H1 (cell line): ENCODE results near the gene DYNLL1. TPM values are rescaled to one million over a fixed set of nuclear protein-coding genes. Genes with fewer than 3 reads are reported as not detected.

Source experiments
- CTCF ChIA-PET: fragments of 300-600 bp; sonication (Branson Sonifier 250); formaldehyde crosslinking; loops from one replicate; lab custom pipeline; 2021; ENCODE audit not compliant: partially characterized antibody; lab: Charles Lee
- POLR2A ChIA-PET: fragments of 300-600 bp; sonication (Branson Sonifier 250); formaldehyde crosslinking; loops from one replicate; lab custom pipeline; 2021; ENCODE audit warnings: inconsistent platforms; ENCODE audit not compliant: partially characterized antibody; lab: Charles Lee
- DNase-seq, 2 experiments: peaks; one replicate each; pipeline versions ENCODE4 v3.0.0 to v3.0.0-alpha.2; 2010 to 2022; ENCODE audit warnings: low spot score in 2 of 2, low read depth in 1 of 2, mixed read lengths in 1 of 2
- FAIRE-seq: peaks from 2 replicates; lab custom pipeline; 2011; peaks lifted over from hg19 to GRCh38; lab: Jason Lieb, UNC
- H2AFZ ChIP-seq: 2 replicates; pipeline ENCODE4 v1.8.1; 2012; ENCODE audit warnings: low read length, inconsistent platforms
- H2AK5ac ChIP-seq: 2 replicates; pipeline ENCODE4 v1.6.1; 2013; ENCODE audit warnings: low read depth, low read length
- H2BK120ac ChIP-seq: replicated peaks from 2 replicates; pipeline ENCODE3; 2013; ENCODE audit warnings: low read depth, low read length, inconsistent platforms
- H2BK12ac ChIP-seq: 2 replicates; pipeline ENCODE4 v1.6.1; 2013; ENCODE audit warnings: low read depth, low read length
- H2BK15ac ChIP-seq: 2 replicates; pipeline ENCODE4 v1.6.1; 2013; ENCODE audit warnings: low read length
- H2BK20ac ChIP-seq: 2 replicates; pipeline ENCODE4 v1.6.1; 2013; ENCODE audit warnings: low read length
- H2BK5ac ChIP-seq: 2 replicates; pipeline ENCODE4 v1.6.1; 2013; ENCODE audit warnings: low read depth, low read length
- H3K14ac ChIP-seq: 2 replicates; pipeline ENCODE4 v1.6.1; 2013; ENCODE audit warnings: inconsistent platforms; ENCODE audit not compliant: insufficient read length
- H3K18ac ChIP-seq: 2 replicates; pipeline ENCODE4 v1.6.1; 2013; ENCODE audit warnings: low read length; ENCODE audit errors: extremely low read depth
- H3K23ac ChIP-seq: 2 replicates; pipeline ENCODE4 v1.6.1; 2013; ENCODE audit warnings: inconsistent platforms; ENCODE audit not compliant: insufficient read length
- H3K23me2 ChIP-seq: 2 replicates; pipeline ENCODE4 v1.6.1; 2013; ENCODE audit warnings: low read depth, low read length
- H3K27ac ChIP-seq: 2 replicates; pipeline ENCODE4 v1.6.1; 2011; ENCODE audit warnings: low read depth, low read length, inconsistent platforms
- H3K27me3 ChIP-seq, 4 experiments: replicated peaks in 1 of 4; 1 replicate in 1 of 4; 2 replicates in 3 of 4; pipeline versions ENCODE4 v1.6.1 to v1.8.1; 2011 to 2013; ENCODE audit warnings: low read length in 3 of 4, mild to moderate bottlenecking in 3 of 4, inconsistent platforms in 2 of 4, mixed read lengths in 2 of 4, moderate library complexity in 1 of 4; ENCODE audit not compliant: control insufficient read depth in 3 of 4, insufficient read depth in 3 of 4; ENCODE audit errors: extremely low read depth in 1 of 4
- H3K36me3 ChIP-seq, 4 experiments: 2 replicates each; pipeline versions ENCODE4 v1.6.1 to v1.8.1; 2011 to 2013; ENCODE audit warnings: mild to moderate bottlenecking in 4 of 4, low read length in 3 of 4, moderate library complexity in 2 of 4, control low read depth in 1 of 4, inconsistent platforms in 1 of 4; ENCODE audit not compliant: insufficient read depth in 4 of 4, control insufficient read depth in 2 of 4
- H3K4ac ChIP-seq: replicated peaks from 2 replicates; pipeline ENCODE3; 2013; ENCODE audit warnings: low read length, low read depth, mixed read lengths, inconsistent platforms; ENCODE audit not compliant: insufficient read length
- H3K4me1 ChIP-seq, 4 experiments: replicated peaks in 1 of 4; 1 replicate in 1 of 4; 2 replicates in 3 of 4; pipeline versions ENCODE4 v1.6.1 to v1.8.1; 2011 to 2013; ENCODE audit warnings: low read length in 3 of 4, inconsistent platforms in 2 of 4, mixed read lengths in 1 of 4; ENCODE audit not compliant: insufficient read depth in 4 of 4, control insufficient read depth in 3 of 4
- H3K4me2 ChIP-seq, 2 experiments: 2 replicates each; pipeline versions ENCODE4 v1.6.1 to v1.8.1; 2011 to 2013; ENCODE audit warnings: low read depth in 2 of 2, low read length in 2 of 2, control low read depth in 1 of 2, inconsistent platforms in 1 of 2, mild to moderate bottlenecking in 1 of 2; ENCODE audit not compliant: insufficient read depth in 1 of 2
- H3K4me3 ChIP-seq, 4 experiments: fragments of 200-600, 300-600 bp in 1 of 4; sonication (generic), shearing (Covaris generic), sonication (Bioruptor Twin) in 1 of 4; 2 replicates each; pipeline versions ENCODE4 v1.5.1 to v1.8.1; 2011 to 2016; ENCODE audit warnings: low read length in 4 of 4, low read depth in 3 of 4, control low read depth in 2 of 4, inconsistent platforms in 2 of 4, mild to moderate bottlenecking in 2 of 4, mixed read lengths in 1 of 4, moderate library complexity in 1 of 4; ENCODE audit not compliant: insufficient read depth in 2 of 4; ENCODE audit errors: extremely low read depth in 1 of 4
- H3K56ac ChIP-seq: replicated peaks from 2 replicates; pipeline ENCODE3; 2013; ENCODE audit warnings: low read depth, mild to moderate bottlenecking, mixed read lengths, low read length, inconsistent platforms; ENCODE audit not compliant: insufficient read length
- H3K79me1 ChIP-seq: 2 replicates; pipeline ENCODE4 v1.6.1; 2013; ENCODE audit warnings: low read depth, low read length, control low read depth
- H3K79me2 ChIP-seq, 2 experiments: 2 replicates each; pipeline versions ENCODE4 v1.6.1 to v1.8.1; 2012 to 2013; ENCODE audit warnings: low read length in 2 of 2, mild to moderate bottlenecking in 2 of 2, inconsistent platforms in 1 of 2; ENCODE audit not compliant: insufficient read depth in 2 of 2, control insufficient read depth in 1 of 2
- H3K9ac ChIP-seq, 4 experiments: replicated peaks in 1 of 4; 1 replicate in 1 of 4; 2 replicates in 3 of 4; pipeline versions ENCODE4 v1.6.1 to v1.8.1; 2011 to 2013; ENCODE audit warnings: low read depth in 3 of 4, low read length in 3 of 4, control low read depth in 2 of 4, mild to moderate bottlenecking in 2 of 4, moderate library complexity in 2 of 4, inconsistent platforms in 1 of 4; ENCODE audit errors: extremely low read depth in 1 of 4
- H3K9me3 ChIP-seq, 2 experiments: 2 replicates each; pipeline versions ENCODE4 v1.6.1 to v1.8.1; 2012 to 2013; ENCODE audit warnings: mild to moderate bottlenecking in 2 of 2, moderate library complexity in 2 of 2, control low read depth in 1 of 2, inconsistent platforms in 1 of 2, low read depth in 1 of 2, low read length in 1 of 2, mixed read lengths in 1 of 2; ENCODE audit not compliant: insufficient read depth in 2 of 2
- H4K20me1 ChIP-seq, 2 experiments: replicated peaks in 1 of 2; 2 replicates each; pipeline versions ENCODE3 to v1.8.1; 2011 to 2013; ENCODE audit warnings: inconsistent platforms in 2 of 2, low read length in 2 of 2, mild to moderate bottlenecking in 1 of 2; ENCODE audit not compliant: insufficient read depth in 2 of 2, control insufficient read depth in 1 of 2
- H4K5ac ChIP-seq: 2 replicates; pipeline ENCODE4 v1.6.1; 2013; ENCODE audit warnings: low read length, low read depth, mixed read lengths, inconsistent platforms; ENCODE audit not compliant: insufficient read length
- H4K8ac ChIP-seq: 2 replicates; pipeline ENCODE4 v1.8.0; 2013; ENCODE audit warnings: mild to moderate bottlenecking, moderate library complexity, low read length, inconsistent platforms; ENCODE audit not compliant: insufficient read depth; ENCODE audit errors: extremely low read depth
- H4K91ac ChIP-seq: replicated peaks from 2 replicates; pipeline ENCODE3; 2013; ENCODE audit warnings: low read length, mixed read lengths, inconsistent platforms; ENCODE audit not compliant: insufficient read length
- CREB1 ChIP-seq: IDR thresholded peaks from 2 replicates; pipeline ENCODE4 v1.6.1; 2012; ENCODE audit warnings: inconsistent platforms
- CTBP2 ChIP-seq: IDR thresholded peaks from 2 replicates; pipeline ENCODE4 v1.7.0; 2011; ENCODE audit warnings: borderline replicate concordance, mild to moderate bottlenecking, moderate library complexity, mixed read lengths, low read length; ENCODE audit not compliant: insufficient read depth, insufficient read length
- E2F6 ChIP-seq: IDR thresholded peaks from 2 replicates; pipeline ENCODE4 v1.6.1; 2012; ENCODE audit warnings: inconsistent platforms
- EP300 ChIP-seq, 2 experiments: IDR thresholded peaks; 1 replicate in 1 of 2; 2 replicates in 1 of 2; pipeline ENCODE4 v1.6.1; 2011 to 2012; ENCODE audit warnings: low read depth in 2 of 2, low read length in 2 of 2, mild to moderate bottlenecking in 2 of 2, borderline replicate concordance in 1 of 2, inconsistent platforms in 1 of 2, moderate library complexity in 1 of 2
- GTF2F1 ChIP-seq: IDR thresholded peaks from 2 replicates; pipeline ENCODE4 v1.6.1; 2012; ENCODE audit warnings: low read depth, low read length, improper control_type of control experiment, borderline replicate concordance
- KDM4A ChIP-seq: IDR thresholded peaks from one replicate; pipeline ENCODE4 v1.7.1; 2012; ENCODE audit warnings: low read depth, mild to moderate bottlenecking, moderate library complexity, low read length, inconsistent platforms; ENCODE audit not compliant: severe bottlenecking
- POLR2A ChIP-seq, 2 experiments: IDR thresholded peaks; 1 replicate in 1 of 2; 2 replicates in 1 of 2; pipeline ENCODE4 v1.6.1; 2011; ENCODE audit warnings: low read depth in 2 of 2, low read length in 2 of 2, mild to moderate bottlenecking in 2 of 2; ENCODE audit errors: control extremely low read depth in 1 of 2
- RNF2 ChIP-seq: fragments of 200-900, 300-1000 bp; sonication (generic); IDR thresholded peaks from 2 replicates; pipeline ENCODE4 v1.7.1; 2016; ENCODE audit warnings: borderline replicate concordance, low read depth, mild to moderate bottlenecking, antibody characterized with exemption, low read length; ENCODE audit not compliant: poor library complexity, severe bottlenecking; ENCODE audit errors: missing control alignments
- SIN3A ChIP-seq, 2 experiments: IDR thresholded peaks in 1 of 2; conservative IDR thresholded peaks in 1 of 2; 2 replicates each; pipeline ENCODE4 v1.6.1; 2011 to 2012; ENCODE audit warnings: low read length in 2 of 2, improper control_type of control experiment in 1 of 2, low read depth in 1 of 2, mild to moderate bottlenecking in 1 of 2
- SP2 ChIP-seq: IDR thresholded peaks from 2 replicates; pipeline ENCODE4 v1.6.1; 2012; ENCODE audit warnings: mild to moderate bottlenecking, low read length, inconsistent platforms
- USF2 ChIP-seq: IDR thresholded peaks from 2 replicates; pipeline ENCODE4 v1.6.1; 2011; ENCODE audit warnings: low read length, improper control_type of control experiment
- WGBS, 2 experiments: shearing (Covaris generic) in 1 of 2; methylation state at CpG; one replicate each; pipeline versions ENCODE4 v1.1.6 to v1.1.7; 2013 to 2015; ENCODE audit warnings: low lambda C conversion rate in 2 of 2, mixed read lengths in 2 of 2, inconsistent platforms in 1 of 2, low coverage in 1 of 2, missing lambda C conversion rate in 1 of 2; ENCODE audit not compliant: insufficient replicate concordance in 2 of 2, insufficient coverage in 1 of 2, insufficient read length in 1 of 2; ENCODE audit errors: extremely low coverage in 1 of 2, missing lambda C conversion rate in 1 of 2; 5-methylcytosine and 5-hydroxymethylcytosine counted together
- polyA plus RNA-seq, 7 experiments: library from polyadenylated mRNA; depleted of rRNA in 3 of 7; stranded (reverse) in 5 of 7; unstranded in 2 of 7; fragments of >200 nt in 5 of 7; fragments of 200-250 nt in 2 of 7; gene quantifications; 1 replicate in 5 of 7; 2 replicates in 1 of 7; 4 replicates in 1 of 7; pipeline versions ENCODE4 v1.2.1 to v1.2.3, GENCODE V29; 2011 to 2013; ENCODE audit warnings: missing spikeins in 2 of 7, mixed read lengths in 2 of 7
- total RNA-seq: library from RNA; stranded (reverse); fragmentation: NEBNext Ultra II Directional; extraction: Animal tissue kit (Norgen Biotek cat#: 25700); gene quantifications from 2 replicates; pipeline ENCODE4 v1.2.1, GENCODE V29; 2021

DYNLL1 gene
- total and polyA plus RNA-seq, 2 of the 8 experiments (the other 6 are each of a cell fraction or from before 2014, with no cell fraction given), result 423 to 488 TPM

- no peaks in the 10 kb centered on the region; a peak in 1 of 7 replicates for H3K4me1 ChIP-seq
- H3K79me2 ChIP-seq, result peaks cover 0 to 4% of the 10 kb centered on the region in 2 experiments; a peak in 1 of 4 replicates
- H4K20me1 ChIP-seq, result peaks cover 6% of the 10 kb centered on the region in 2 experiments
- FAIRE-seq (no peak), DNase-seq (no peak)
- no peak overlapping the region for H4K5ac ChIP-seq
- H2BK15ac ChIP-seq, result no peak overlapping the region
- H3K18ac ChIP-seq, result no peak overlapping the region
- H3K36me3 ChIP-seq, result peaks cover 14 to 66% (median 39%) of the 10 kb centered on the region in 4 experiments
- ChIA-PET CTCF (interaction anchor here (0.6 to 11.4 kb wide), 7 partner anchors 11 to 315 kb away, joined by 3 to 152 read pairs (median 4); partner anchors contain the start of gene SRSF9), POLR2A (interaction anchor here (0.6 to 19.6 kb wide), 5 partner anchors 10 to 213 kb away, joined by 3 to 365 read pairs (median 7); partner anchors contain the start of genes GATC, SRSF9 and TRIAP1)
- no peaks in the 10 kb centered on the region for H3K23me2 ChIP-seq
- no peaks in the 10 kb centered on the region; the same call in 1 of the 2 replicates for H3K79me1 ChIP-seq
- H2BK120ac ChIP-seq, result no peak overlapping the region
- no peak overlapping the region for H4K8ac ChIP-seq
- WGBS, 2 experiments, result 92% methylated on average over 7 of the region's 7 CpGs; no CpG with 5 or more reads in 1 of the 2 experiments
- H3K14ac ChIP-seq, result no peak overlapping the region
- H3K23ac ChIP-seq, result no peak overlapping the region
- no peak overlapping the region for H3K4me3 ChIP-seq
- no peak overlapping the region for H3K9ac ChIP-seq
- H2AFZ ChIP-seq, result no peak overlapping the region
- no peak overlapping the region for H3K4me2 ChIP-seq
- H3K27ac ChIP-seq, result no peak overlapping the region
- H3K4ac ChIP-seq, result no peak overlapping the region
- no peak overlapping the region for H2BK5ac ChIP-seq
- no peaks in the 10 kb centered on the region for H3K9me3 ChIP-seq
- H3K27me3 ChIP-seq, result no peaks in the 10 kb centered on the region
- H4K91ac ChIP-seq, result no peak overlapping the region
- no peak overlapping the region for H3K56ac ChIP-seq
- H2BK20ac ChIP-seq, result no peak overlapping the region
- no peak overlapping the region for H2BK12ac ChIP-seq
- no peak overlapping the region for H2AK5ac ChIP-seq
- TF ChIP-seq SIN3A (conservative IDR thresholded peaks at IDR 0.05 in 1 of 2, IDR thresholded peaks at IDR 0.05 in 1 of 2; ENCODE audit: low read depth in 1 of 2, low read length in 2 of 2), result no peak
- no peak for TF ChIP-seq CTBP2
- TF ChIP-seq RNF2, result no peak
- TF ChIP-seq KDM4A, result no peak
- no peak for TF ChIP-seq USF2
- no peak for TF ChIP-seq SP2
- no peak for TF ChIP-seq CREB1
- TF ChIP-seq E2F6, result no peak
- TF ChIP-seq POLR2A (IDR thresholded peaks at IDR 0.05; ENCODE audit: control extremely low read depth in 1 of 2, low read depth in 2 of 2, low read length in 2 of 2), result no peak
- no peak for TF ChIP-seq GTF2F1
- TF ChIP-seq EP300 (IDR thresholded peaks at IDR 0.05; ENCODE audit: borderline replicate concordance in 1 of 2, low read depth in 2 of 2, low read length in 2 of 2), result no peak
These were observed 40.6 kb upstream of the DYNLL1 start for GRCh38 chr12:120455302-120455701.
